ENCODE data around the gene MBD3L2.
"Not testable (repeated sequence)": the region's sequence is repeated elsewhere in the genome, so short reads cannot be mapped to it uniquely, and the experiment has no call there.

Gene MBD3L2

GRCh38 chr19:7049021-7049420 lies at the start of gene MBD3L2:
Gene MBD3L2, plus strand, starts transcription at chr19:7049321. Its CDS starts 53 bp downstream, at chr19:7049374.
- not testable (repeated sequence) for DNase-seq

- no peak for DNase-seq
Observed at GRCh38 chr19:6999933-7000332, 49.2 kb upstream of the MBD3L2 start.

- DNase-seq, result no peak
Observed at GRCh38 chr19:7000333-7000732, 48.8 kb upstream of the MBD3L2 start.

- no peak for DNase-seq
Observed at GRCh38 chr19:7000816-7001215, 48.3 kb upstream of the MBD3L2 start.

- DNase-seq, result no peak
Observed at GRCh38 chr19:7004313-7004931, 44.7 kb upstream of the MBD3L2 start.

GRCh38 chr19:7006135-7006704 lies 42.9 kb upstream of the MBD3L2 start:
- no peak for DNase-seq

GRCh38 chr19:7007859-7008258 lies 41.3 kb upstream of the MBD3L2 start:
- no peak for DNase-seq

- peak; percentile 39 for DNase-seq
Observed at GRCh38 chr19:7010722-7011593, 38.2 kb upstream of the MBD3L2 start.

- DNase-seq, result no peak
Observed at GRCh38 chr19:7013678-7014077, 35.4 kb upstream of the MBD3L2 start.

- DNase-seq, result no peak
Observed at GRCh38 chr19:7018828-7019227, 30.3 kb upstream of the MBD3L2 start.

- DNase-seq, result not testable (repeated sequence)
Observed at GRCh38 chr19:7021331-7021730, 27.8 kb upstream of the MBD3L2 start, which contains the start of gene MBD3L2B. Gene MBD3L2B, minus strand, starts transcription at chr19:7021431. Its CDS starts 34 bp downstream, at chr19:7021397.

GRCh38 chr19:7028790-7029189 lies 20.3 kb upstream of the MBD3L2 start:
- DNase-seq, result not testable (repeated sequence)

GRCh38 chr19:7030278-7030677 lies 18.8 kb upstream of the MBD3L2 start, which contains the start of gene MBD3L5:
Gene MBD3L5, plus strand, starts transcription at chr19:7030578. Its CDS starts 34 bp downstream, at chr19:7030612.
- DNase-seq, result not testable (repeated sequence)

GRCh38 chr19:7040079-7040478 lies 9.0 kb upstream of the MBD3L2 start, which contains the start of gene MBD3L4:
Gene MBD3L4, minus strand, starts transcription at chr19:7040179. Its CDS starts 35 bp downstream, at chr19:7040144.
- DNase-seq, result not testable (repeated sequence)

- DNase-seq, result not testable (repeated sequence)
Observed at GRCh38 chr19:7041563-7041962, 7.6 kb upstream of the MBD3L2 start.

GRCh38 chr19:7051421-7051820 lies 2.3 kb downstream of the MBD3L2 start:
- DNase-seq, result not testable (repeated sequence)

GRCh38 chr19:7052896-7053295 lies 3.8 kb downstream of the MBD3L2 start:
- not testable (repeated sequence) for DNase-seq

GRCh38 chr19:7054635-7055368 lies 5.7 kb downstream of the MBD3L2 start:
- not testable (repeated sequence) for DNase-seq

GRCh38 chr19:7055679-7056078 lies 6.6 kb downstream of the MBD3L2 start:
- not testable (repeated sequence) for DNase-seq

- DNase-seq, result not testable (repeated sequence)
Observed at GRCh38 chr19:7056371-7056770, 7.2 kb downstream of the MBD3L2 start.

GRCh38 chr19:7058576-7058975 lies 9.5 kb downstream of the MBD3L2 start, which contains the start of gene MBD3L3:
Gene MBD3L3, minus strand, starts transcription at chr19:7058676. Its CDS starts 71 bp downstream, at chr19:7058605.
- not testable (repeated sequence) for DNase-seq

GRCh38 chr19:7059977-7060376 lies 10.9 kb downstream of the MBD3L2 start:
- DNase-seq, result not testable (repeated sequence)
